Measurements from ENCODE around the gene RDH14.

RDH14 gene

GRCh38 chr2:18519914-18520450 lies 40.5 kb downstream of the RDH14 start:
- no peak for DNase-seq

- DNase-seq: peak; percentile 53
Observed at GRCh38 chr2:18518116-18519111, 42.0 kb downstream of the RDH14 start.

DNA sequence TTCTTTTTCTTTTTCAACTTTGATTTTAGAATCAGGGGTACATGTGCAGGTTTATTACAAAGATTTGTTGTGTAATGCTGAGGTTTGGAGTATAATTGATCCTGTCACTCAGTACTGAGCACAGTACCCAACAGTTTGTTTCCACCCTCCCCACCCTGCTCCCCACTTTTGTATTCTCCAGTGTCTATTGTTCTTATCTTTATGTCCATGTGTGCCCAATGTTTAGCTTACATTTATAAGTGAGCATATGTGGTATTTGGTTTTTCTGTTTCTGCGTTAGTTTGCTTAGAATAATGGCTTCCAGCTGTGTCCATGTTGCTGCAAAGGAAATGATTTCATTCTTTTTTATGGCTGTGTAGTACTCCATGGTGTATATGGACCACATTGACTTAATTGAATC lies 43.1 kb downstream of the RDH14 start:
- DNase-seq: no peak

DNA sequence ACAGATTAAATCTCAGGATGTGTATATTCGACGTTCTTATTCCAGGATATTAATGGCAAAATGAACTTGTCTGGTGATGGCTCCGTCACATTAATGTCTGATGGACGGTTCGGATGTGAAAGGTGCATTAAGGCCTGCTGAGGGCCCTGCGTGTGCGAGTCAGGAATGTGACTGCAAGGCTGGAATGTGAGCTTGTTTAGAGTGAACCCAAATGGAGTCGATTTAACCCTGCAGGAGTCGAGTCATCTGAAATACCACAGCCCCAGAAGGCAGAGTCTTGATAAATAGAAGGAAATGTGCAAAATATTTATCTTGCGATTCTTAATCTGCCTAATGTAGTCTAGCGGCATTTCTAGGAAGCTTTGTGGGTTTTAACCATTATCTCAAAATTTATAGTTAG lies 44.3 kb downstream of the RDH14 start:
- DNase-seq: no peak

DNA sequence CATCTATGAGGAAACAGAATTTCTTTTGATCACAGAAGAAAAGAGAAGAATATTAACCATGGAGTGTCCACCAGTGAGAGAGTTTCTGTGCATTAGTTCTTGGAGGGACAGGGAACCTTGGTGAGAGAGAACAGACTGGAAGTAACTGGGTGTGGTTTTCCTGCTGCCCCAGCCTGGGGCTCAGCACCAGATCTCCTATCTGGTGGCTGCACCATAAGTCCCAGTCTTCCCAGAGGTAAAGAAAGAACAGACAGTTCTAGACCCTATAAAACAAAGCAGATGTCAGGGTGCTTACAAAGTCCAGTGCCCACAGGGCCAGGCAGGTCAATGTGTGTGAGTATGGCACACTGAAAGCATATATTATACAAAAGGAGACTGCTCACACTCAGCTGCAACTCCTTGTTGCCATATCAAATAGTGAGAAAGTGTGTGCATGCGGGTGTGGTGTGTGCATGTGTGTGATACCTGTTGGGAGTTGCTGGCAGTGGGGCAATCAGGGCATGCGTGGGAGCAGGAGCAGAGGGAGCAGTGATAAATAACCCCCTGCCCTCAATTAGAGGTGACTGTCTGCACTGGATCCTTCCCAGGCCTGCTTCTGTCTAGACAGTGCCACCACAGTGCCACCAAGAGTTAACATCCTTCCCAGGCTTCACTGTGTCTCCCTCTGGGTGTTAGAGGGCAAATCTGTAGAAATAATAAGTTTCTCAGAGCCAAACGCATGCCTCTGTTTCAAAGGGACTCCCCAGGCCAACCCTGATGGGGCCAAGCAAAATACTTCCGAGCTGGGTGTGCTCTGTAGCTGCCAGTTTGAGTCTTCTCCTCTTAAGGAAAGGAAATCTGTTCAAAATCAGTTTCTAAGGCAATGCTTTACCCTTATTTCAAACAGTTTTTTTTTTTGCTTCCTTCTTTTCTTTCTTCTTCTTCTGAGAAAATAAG lies 45.7 kb downstream of the RDH14 start:
- no peak for DNase-seq

GRCh38 chr2:18510775-18511174 lies 49.7 kb downstream of the RDH14 start:
- DNase-seq: no peak

DNA sequence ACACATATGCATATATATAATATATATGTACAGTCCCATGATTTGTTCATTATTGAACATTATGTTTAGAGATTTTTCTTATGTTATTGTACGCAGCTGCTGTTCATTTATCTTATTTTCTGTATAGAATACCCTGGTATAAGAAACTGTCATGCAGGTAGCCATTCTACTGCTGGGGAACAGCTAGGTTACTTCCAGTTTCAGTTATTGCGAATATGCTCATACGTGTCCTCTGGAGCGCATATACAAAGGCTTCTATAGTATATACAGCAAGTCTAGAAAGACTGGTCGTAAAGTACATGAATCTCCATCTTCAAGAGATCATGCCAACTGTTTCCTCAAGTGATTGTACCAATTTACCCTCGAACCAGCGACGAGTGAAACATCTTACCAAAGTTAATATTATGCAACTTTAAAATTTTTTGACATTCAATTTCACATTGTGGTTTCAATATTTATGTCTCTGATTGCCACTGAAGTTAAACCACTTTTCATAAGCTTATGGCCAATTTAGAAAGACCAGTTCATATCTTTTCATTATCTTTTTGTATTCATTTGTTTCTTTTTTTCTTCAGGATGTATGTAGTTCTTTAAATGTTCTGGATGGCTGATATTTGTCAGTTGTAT lies 53.5 kb downstream of the RDH14 start:
- no peak for DNase-seq

GRCh38 chr2:18505703-18506341 lies 54.6 kb downstream of the RDH14 start:
- DNase-seq: no peak
